ENCODE measurements around the gene ATRNL1. TPM values are rescaled to one million over a fixed set of nuclear protein-coding genes. Genes with fewer than 3 reads are reported as not detected.

The ATRNL1 gene
- polyA plus RNA-seq, 1 experiment = 0.20 TPM

DNA sequence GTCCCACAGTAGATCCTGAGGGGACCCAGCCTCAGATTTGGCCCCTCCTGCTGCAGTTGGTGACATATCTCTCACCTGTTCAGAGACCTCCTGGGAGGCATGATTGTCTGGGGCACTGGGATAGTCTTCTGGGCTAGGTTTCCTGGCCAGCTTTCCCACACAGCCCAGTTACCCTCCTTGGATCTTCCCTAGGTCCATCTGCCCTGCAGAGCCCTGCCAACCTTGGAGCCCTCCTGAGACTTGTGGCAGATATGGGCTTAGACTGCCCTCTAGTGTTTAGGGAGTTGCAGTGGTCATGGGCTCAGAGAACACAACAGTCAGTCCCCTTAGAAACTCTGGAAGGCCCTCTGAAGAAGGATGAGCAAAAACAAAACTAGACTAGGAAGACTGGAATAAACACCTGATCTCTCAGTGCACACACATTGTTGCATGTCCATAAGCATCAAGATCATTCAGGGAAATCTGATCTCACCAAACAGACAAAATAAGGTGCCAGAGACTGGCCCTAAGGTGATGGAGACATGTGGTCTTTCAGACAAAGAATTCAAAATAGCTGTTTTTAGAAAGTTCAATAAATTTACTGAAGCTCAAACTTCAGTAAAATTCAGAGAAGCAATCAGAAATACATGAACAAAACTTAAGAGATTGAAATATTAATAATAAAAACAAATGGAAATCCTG lies 324.6 kb downstream of the ATRNL1 start:
- peak; percentile 6 for DNase-seq (ENCODE audit: low read depth, low spot score)
- ChIA-PET CTCF (interaction anchor here (1.1 to 3.0 kb wide), 5 partner anchors 76 to 967 kb away, joined by 3 to 25 read pairs (median 3); no protein-coding TSS in a partner anchor), POLR2A (no interaction called here)
- no peaks in the 10 kb centered on the region for H3K9me3 ChIP-seq (ENCODE audit: control insufficient read depth, insufficient read depth, low read length)
- no peaks in the 10 kb centered on the region for H3K27me3 ChIP-seq (ENCODE audit: control insufficient read depth, insufficient read depth, low read length)
- TF ChIP-seq, protein P1, sequence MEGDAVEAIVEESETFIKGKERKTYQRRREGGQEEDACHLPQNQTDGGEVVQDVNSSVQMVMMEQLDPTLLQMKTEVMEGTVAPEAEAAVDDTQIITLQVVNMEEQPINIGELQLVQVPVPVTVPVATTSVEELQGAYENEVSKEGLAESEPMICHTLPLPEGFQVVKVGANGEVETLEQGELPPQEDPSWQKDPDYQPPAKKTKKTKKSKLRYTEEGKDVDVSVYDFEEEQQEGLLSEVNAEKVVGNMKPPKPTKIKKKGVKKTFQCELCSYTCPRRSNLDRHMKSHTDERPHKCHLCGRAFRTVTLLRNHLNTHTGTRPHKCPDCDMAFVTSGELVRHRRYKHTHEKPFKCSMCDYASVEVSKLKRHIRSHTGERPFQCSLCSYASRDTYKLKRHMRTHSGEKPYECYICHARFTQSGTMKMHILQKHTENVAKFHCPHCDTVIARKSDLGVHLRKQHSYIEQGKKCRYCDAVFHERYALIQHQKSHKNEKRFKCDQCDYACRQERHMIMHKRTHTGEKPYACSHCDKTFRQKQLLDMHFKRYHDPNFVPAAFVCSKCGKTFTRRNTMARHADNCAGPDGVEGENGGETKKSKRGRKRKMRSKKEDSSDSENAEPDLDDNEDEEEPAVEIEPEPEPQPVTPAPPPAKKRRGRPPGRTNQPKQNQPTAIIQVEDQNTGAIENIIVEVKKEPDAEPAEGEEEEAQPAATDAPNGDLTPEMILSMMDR (IDR thresholded peaks at IDR 0.05; ENCODE audit: low read depth, low read length) = peak; percentile 78
- H3K27ac ChIP-seq (ENCODE audit: low read depth, low read length) = no peak overlapping the region
- no peak overlapping the region for H3K4me3 ChIP-seq (ENCODE audit: low read depth, low read length)

DNA sequence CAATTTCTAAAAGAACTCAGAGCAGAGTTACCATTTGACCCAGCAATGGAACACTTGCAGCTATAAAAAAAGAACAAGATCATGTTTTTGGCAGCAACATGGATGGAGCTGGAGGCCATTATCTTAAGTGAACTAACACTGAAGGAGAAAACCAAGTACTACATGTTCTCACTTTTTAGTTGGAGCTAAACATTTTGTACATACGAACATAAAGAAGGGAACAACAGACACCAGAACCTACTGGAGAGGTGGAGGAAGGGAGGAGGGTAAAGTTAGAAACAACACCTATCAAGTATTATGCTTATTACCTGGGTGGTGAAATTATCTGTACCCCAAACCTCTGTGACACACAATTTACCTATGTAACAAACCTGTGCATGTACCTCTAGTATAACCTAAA lies 329.5 kb downstream of the ATRNL1 start:
- ChIA-PET POLR2A (no interaction called here), CTCF (no interaction called here)
- no peak for DNase-seq (ENCODE audit: low read depth, low spot score)
- no peak overlapping the region for H3K27ac ChIP-seq (ENCODE audit: low read depth, low read length)
- H3K27me3 ChIP-seq (ENCODE audit: control insufficient read depth, insufficient read depth, low read length) = no peaks in the 10 kb centered on the region
- no peak overlapping the region for H3K4me3 ChIP-seq (ENCODE audit: low read depth, low read length)
- H3K9me3 ChIP-seq (ENCODE audit: control insufficient read depth, insufficient read depth, low read length) = no peaks in the 10 kb centered on the region
- TF ChIP-seq, protein P1 (IDR thresholded peaks at IDR 0.05; ENCODE audit: low read depth, low read length) = no peak

DNA sequence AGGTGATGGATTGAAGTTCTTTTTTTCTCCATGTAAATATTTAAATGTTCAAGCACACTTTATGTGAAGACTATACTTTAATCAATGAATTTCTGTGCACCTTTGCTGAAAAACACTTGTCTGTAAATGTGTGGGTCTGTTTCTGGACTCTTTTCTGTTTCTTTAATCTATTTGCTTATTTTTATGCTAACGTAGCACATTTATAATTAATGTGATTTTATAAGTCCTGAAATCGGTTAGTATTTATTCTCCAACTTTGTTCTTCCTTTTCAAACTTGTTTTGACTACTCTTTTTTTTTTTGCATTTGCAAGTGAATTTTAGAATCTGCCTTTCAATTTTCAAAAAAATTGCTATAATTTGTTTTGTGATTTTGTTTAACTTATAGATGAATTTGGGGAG lies 334.4 kb downstream of the ATRNL1 start:
- Histone ChIP-seq H3K27me3 (ENCODE audit: control insufficient read depth, insufficient read depth, low read length) (no peaks in the 10 kb centered on the region), H3K27ac (ENCODE audit: low read depth, low read length) (no peak overlapping the region), H3K4me3 (ENCODE audit: low read depth, low read length) (no peak overlapping the region), H3K9me3 (ENCODE audit: control insufficient read depth, insufficient read depth, low read length) (no peaks in the 10 kb centered on the region)
- CTCF ChIA-PET = no interaction called here
- TF ChIP-seq, protein P1 (IDR thresholded peaks at IDR 0.05; ENCODE audit: low read depth, low read length) = no peak
- DNase-seq (ENCODE audit: low read depth, low spot score) = no peak
- POLR2A ChIA-PET = no interaction called here

- Histone ChIP-seq H3K27ac (ENCODE audit: low read depth, low read length) (no peak overlapping the region), H3K9me3 (ENCODE audit: control insufficient read depth, insufficient read depth, low read length) (no peaks in the 10 kb centered on the region), H3K27me3 (ENCODE audit: control insufficient read depth, insufficient read depth, low read length) (no peaks in the 10 kb centered on the region), H3K4me3 (ENCODE audit: low read depth, low read length) (no peak overlapping the region)
- ChIA-PET POLR2A (no interaction called here), CTCF (interaction anchor here (1.0 to 1.8 kb wide), 5 partner anchors 10 to 953 kb away, joined by 3 to 27 read pairs (median 7); no protein-coding TSS in a partner anchor)
- TF ChIP-seq, protein P1 (IDR thresholded peaks at IDR 0.05; ENCODE audit: low read depth, low read length) = peak; percentile 37
- no peak for DNase-seq (ENCODE audit: low read depth, low spot score)
These were observed 339.1 kb downstream of the ATRNL1 start for GRCh38 chr10:115432188-115432819.

DNA sequence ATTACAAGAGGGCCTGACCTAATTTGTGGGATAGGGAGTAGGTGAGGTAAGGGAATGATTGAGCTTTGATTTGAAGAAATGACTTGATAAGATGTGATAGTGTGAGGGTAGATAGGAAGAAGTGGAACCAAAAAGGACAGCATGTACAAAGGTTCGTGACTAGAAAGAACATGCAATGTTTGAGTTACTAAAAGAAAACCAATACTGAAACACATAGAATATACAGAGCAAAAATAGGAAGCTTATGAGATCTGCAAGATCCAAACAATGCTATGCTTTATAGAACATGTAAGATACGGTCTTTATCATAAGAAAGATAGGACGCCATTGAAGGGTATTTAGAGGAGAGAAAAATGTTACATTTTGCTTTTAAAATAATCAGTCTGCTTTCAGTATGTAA lies 343.8 kb downstream of the ATRNL1 start:
- H3K9me3 ChIP-seq (ENCODE audit: control insufficient read depth, insufficient read depth, low read length) = no peaks in the 10 kb centered on the region
- no peak overlapping the region for H3K27ac ChIP-seq (ENCODE audit: low read depth, low read length)
- ChIA-PET CTCF (interaction anchor here (0.9 kb wide), 1 partner anchor 10 kb away, joined by 3 read pairs; no protein-coding TSS in a partner anchor), POLR2A (no interaction called here)
- TF ChIP-seq, protein P1 (IDR thresholded peaks at IDR 0.05; ENCODE audit: low read depth, low read length) = no peak
- H3K4me3 ChIP-seq (ENCODE audit: low read depth, low read length) = no peak overlapping the region
- H3K27me3 ChIP-seq (ENCODE audit: control insufficient read depth, insufficient read depth, low read length) = no peaks in the 10 kb centered on the region
- no peak for DNase-seq (ENCODE audit: low read depth, low spot score)

Data from AG04450 (cell line).